HG02610 (cell line): Measurements from ENCODE around the gene ZNF853.
"Not testable (repeated sequence)": the region's sequence is repeated elsewhere in the genome, so short reads cannot be mapped to it uniquely, and the experiment has no call there.

Experiments used
- ATAC-seq: cut with Tn5 transposase; IDR thresholded peaks from one replicate; pipeline ENCODE4 v1.9.1; 2021; ENCODE audit warnings: mild to moderate bottlenecking, moderate library complexity; ENCODE audit not compliant: unreplicated experiment

The ZNF853 gene

GRCh38 chr7:6634971-6635370 is 19.6 kb downstream of the ZNF853 start:
- not testable (repeated sequence) for ATAC-seq

GRCh38 chr7:6636741-6637543 is 21.5 kb downstream of the ZNF853 start, which contains the start of gene ZNF316:
ZNF316 (plus strand) TSS chr7:6637318; CDS start chr7:6642410, 5,092 bp downstream.
- peak; percentile 71 for ATAC-seq

- peak; percentile 79 for ATAC-seq
Observed at GRCh38 chr7:6637544-6638229, 22.3 kb downstream of the ZNF853 start.

- no peak for ATAC-seq
Observed at GRCh38 chr7:6639032-6639431, 23.6 kb downstream of the ZNF853 start.

- ATAC-seq: no peak
Observed at GRCh38 chr7:6639627-6640026, 24.2 kb downstream of the ZNF853 start.

- ATAC-seq: no peak
Observed at GRCh38 chr7:6640246-6640721, 24.9 kb downstream of the ZNF853 start.

GRCh38 chr7:6641305-6642035 is 26.1 kb downstream of the ZNF853 start:
- no peak for ATAC-seq

- ATAC-seq: no peak
Observed at GRCh38 chr7:6642239-6642839, 26.9 kb downstream of the ZNF853 start.

- no peak for ATAC-seq
Observed at GRCh38 chr7:6642861-6643640, 27.6 kb downstream of the ZNF853 start.

GRCh38 chr7:6643915-6644625 is 28.7 kb downstream of the ZNF853 start:
- ATAC-seq: no peak

- no peak for ATAC-seq
Observed at GRCh38 chr7:6644728-6645127, 29.3 kb downstream of the ZNF853 start.

- no peak for ATAC-seq
Observed at GRCh38 chr7:6646465-6646864, 31.1 kb downstream of the ZNF853 start.

- ATAC-seq: no peak
Observed at GRCh38 chr7:6647080-6647479, 31.7 kb downstream of the ZNF853 start.

GRCh38 chr7:6647541-6647940 is 32.1 kb downstream of the ZNF853 start:
- ATAC-seq: no peak

- ATAC-seq: no peak
Observed at GRCh38 chr7:6648066-6648814, 32.8 kb downstream of the ZNF853 start.

GRCh38 chr7:6648815-6649104 is 33.4 kb downstream of the ZNF853 start:
- no peak for ATAC-seq

- ATAC-seq: no peak
Observed at GRCh38 chr7:6649241-6649961, 34.0 kb downstream of the ZNF853 start.

GRCh38 chr7:6650086-6650485 is 34.7 kb downstream of the ZNF853 start:
- no peak for ATAC-seq
